RCC 7860 (cell line): ENCODE results near the gene GK.
"Not testable (repeated sequence)": the region's sequence is repeated elsewhere in the genome, so short reads cannot be mapped to it uniquely, and the experiment has no call there.

Experiments
- DNase-seq: peaks from one replicate; pipeline ENCODE4 v3.0.0-alpha.2; 2015; ENCODE audit warnings: low spot score
- FAIRE-seq: peaks from 2 replicates; lab custom pipeline; 2012; peaks lifted over from hg19 to GRCh38; lab: Jason Lieb, UNC

The GK gene

GRCh38 chrX:30653415-30654131, at the start of gene GK:
Gene GK (plus strand): TSS chrX:30653423. CDS start chrX:30653538, 115 bp downstream.
- FAIRE-seq (no peak), DNase-seq (no peak)

- DNase-seq (no peak), FAIRE-seq (no peak)
These were observed 46.1 kb upstream of the GK start for GRCh38 chrX:30607155-30607554.

GRCh38 chrX:30610026-30610425, 43.2 kb upstream of the GK start:
- no peak for FAIRE-seq
- DNase-seq = no peak

- DNase-seq (no peak), FAIRE-seq (no peak)
These were observed 41.0 kb upstream of the GK start for GRCh38 chrX:30612250-30612655.

- DNase-seq (no peak), FAIRE-seq (no peak)
These were observed 39.5 kb upstream of the GK start for GRCh38 chrX:30613721-30614120.

GRCh38 chrX:30615229-30615628, 38.0 kb upstream of the GK start:
- FAIRE-seq (no peak), DNase-seq (no peak)

- no peak for DNase-seq
These were observed 35.0 kb upstream of the GK start for GRCh38 chrX:30618160-30618765.

GRCh38 chrX:30620125-30620524, 33.1 kb upstream of the GK start:
- DNase-seq (no peak), FAIRE-seq (no peak)

More at GRCh38 chrX:30618160-30618765, 35.0 kb upstream of the GK start:
- FAIRE-seq = no peak

GRCh38 chrX:30620980-30621618, 32.1 kb upstream of the GK start:
- DNase-seq = peak; percentile 44
- FAIRE-seq = peak; percentile 78

GRCh38 chrX:30622361-30622760, 30.9 kb upstream of the GK start:
- FAIRE-seq (no peak), DNase-seq (no peak)

GRCh38 chrX:30626402-30626801, 26.8 kb upstream of the GK start:
- FAIRE-seq (no peak), DNase-seq (no peak)

GRCh38 chrX:30627818-30628652, 25.2 kb upstream of the GK start:
- DNase-seq = no peak
- no peak for FAIRE-seq

GRCh38 chrX:30634070-30634469, 19.2 kb upstream of the GK start:
- not testable (repeated sequence) for DNase-seq, FAIRE-seq

GRCh38 chrX:30635630-30636029, 17.6 kb upstream of the GK start:
- DNase-seq = no peak
- FAIRE-seq = peak; percentile 21

GRCh38 chrX:30637874-30638815, 15.1 kb upstream of the GK start:
- DNase-seq (no peak), FAIRE-seq (no peak)

GRCh38 chrX:30639702-30640101, 13.5 kb upstream of the GK start:
- FAIRE-seq, DNase-seq: not testable (repeated sequence)

GRCh38 chrX:30642642-30643041, 10.6 kb upstream of the GK start:
- FAIRE-seq (no peak), DNase-seq (no peak)

GRCh38 chrX:30643313-30643821, 9.9 kb upstream of the GK start:
- FAIRE-seq (no peak), DNase-seq (no peak)

- FAIRE-seq = no peak
- no peak for DNase-seq
These were observed 3.4 kb upstream of the GK start for GRCh38 chrX:30649859-30650258.
